Omental fat pad (tissue), 4 donors: Measurements from ENCODE around the gene PCDHB9. TPM values are rescaled to one million over a fixed set of nuclear protein-coding genes. Genes with fewer than 3 reads are reported as not detected.
"Not testable (repeated sequence)": the region's sequence is repeated elsewhere in the genome, so short reads cannot be mapped to it uniquely, and the experiment has no call there.

Source experiments
- ATAC-seq: fragments of 150-250 bp; one replicate; pipeline ENCODE4 v1.9.1; 2016; ENCODE audit warnings: mild to moderate bottlenecking, moderate library complexity; ENCODE audit not compliant: low FRiP score
- DNase-seq: peaks from one replicate; pipeline ENCODE4 v3.0.0-alpha.2; 2019; ENCODE audit warnings: low spot score
- CTCF ChIP-seq, 3 donors: fragments of 450-650 bp; IDR thresholded peaks; one replicate each; pipeline ENCODE4 v1.5.1; 2016 to 2017; ENCODE audit warnings: antibody characterized with exemption in 3 of 3, mild to moderate bottlenecking in 3 of 3, moderate library complexity in 2 of 3
- total RNA-seq, 4 donors: library from RNA; depleted of rRNA; stranded (reverse); fragments of >200 nt; gene quantifications; one replicate each; pipeline ENCODE4 v1.1.0, GENCODE V29; 2016

The PCDHB9 gene
- total RNA-seq, result 1 to 10 TPM; 1.3 to 4.7 (median 2.8) TPM

- ATAC-seq (no peak), DNase-seq (no peak)
- TF ChIP-seq CTCF (IDR thresholded peaks at IDR 0.05), result no peak
These were observed at the start of gene PCDHB9 for GRCh38 chr5:141186897-141187512. PCDHB9 (plus strand) TSS chr5:141187161; CDS start chr5:141187319, 158 bp downstream.

GRCh38 chr5:141137346-141137745, 49.6 kb upstream of the PCDHB9 start:
- ATAC-seq, DNase-seq: not testable (repeated sequence)

- TF ChIP-seq CTCF (IDR thresholded peaks at IDR 0.05), result no peak
- DNase-seq, result no peak
- ATAC-seq, result no peak
These were observed 37.1 kb upstream of the PCDHB9 start, which contains the start of gene PCDHB6 for GRCh38 chr5:141149812-141150211. PCDHB6 (plus strand) TSS chr5:141150057; CDS start chr5:141150258, 201 bp downstream.

- no peak for ATAC-seq
- no peak for DNase-seq
- TF ChIP-seq CTCF (IDR thresholded peaks at IDR 0.05), result no peak
These were observed 36.6 kb upstream of the PCDHB9 start for GRCh38 chr5:141150224-141150992.

- TF ChIP-seq CTCF (IDR thresholded peaks at IDR 0.05), result no peak
- DNase-seq, result no peak
- ATAC-seq, result no peak
These were observed 36.0 kb upstream of the PCDHB9 start for GRCh38 chr5:141150993-141151325.

GRCh38 chr5:141151632-141152031, 35.3 kb upstream of the PCDHB9 start:
- not testable (repeated sequence) for DNase-seq, ATAC-seq

GRCh38 chr5:141152096-141152495, 34.9 kb upstream of the PCDHB9 start:
- DNase-seq, ATAC-seq: not testable (repeated sequence)

GRCh38 chr5:141155540-141156374, 31.2 kb upstream of the PCDHB9 start:
- no peak for ATAC-seq
- TF ChIP-seq CTCF (IDR thresholded peaks at IDR 0.05), result no peak

GRCh38 chr5:141157356-141157755, 29.6 kb upstream of the PCDHB9 start:
- not testable (repeated sequence) for ATAC-seq, DNase-seq

More at GRCh38 chr5:141155540-141156374, 31.2 kb upstream of the PCDHB9 start:
- no peak for DNase-seq

GRCh38 chr5:141157901-141158300, 29.1 kb upstream of the PCDHB9 start:
- ATAC-seq, DNase-seq: not testable (repeated sequence)
